ENCODE measurements around the gene HES3. TPM values are rescaled to one million over a fixed set of nuclear protein-coding genes. Genes with fewer than 3 reads are reported as not detected.

Gene HES3
- total RNA-seq, 1 experiment from 2014 or later, result not detected

DNA sequence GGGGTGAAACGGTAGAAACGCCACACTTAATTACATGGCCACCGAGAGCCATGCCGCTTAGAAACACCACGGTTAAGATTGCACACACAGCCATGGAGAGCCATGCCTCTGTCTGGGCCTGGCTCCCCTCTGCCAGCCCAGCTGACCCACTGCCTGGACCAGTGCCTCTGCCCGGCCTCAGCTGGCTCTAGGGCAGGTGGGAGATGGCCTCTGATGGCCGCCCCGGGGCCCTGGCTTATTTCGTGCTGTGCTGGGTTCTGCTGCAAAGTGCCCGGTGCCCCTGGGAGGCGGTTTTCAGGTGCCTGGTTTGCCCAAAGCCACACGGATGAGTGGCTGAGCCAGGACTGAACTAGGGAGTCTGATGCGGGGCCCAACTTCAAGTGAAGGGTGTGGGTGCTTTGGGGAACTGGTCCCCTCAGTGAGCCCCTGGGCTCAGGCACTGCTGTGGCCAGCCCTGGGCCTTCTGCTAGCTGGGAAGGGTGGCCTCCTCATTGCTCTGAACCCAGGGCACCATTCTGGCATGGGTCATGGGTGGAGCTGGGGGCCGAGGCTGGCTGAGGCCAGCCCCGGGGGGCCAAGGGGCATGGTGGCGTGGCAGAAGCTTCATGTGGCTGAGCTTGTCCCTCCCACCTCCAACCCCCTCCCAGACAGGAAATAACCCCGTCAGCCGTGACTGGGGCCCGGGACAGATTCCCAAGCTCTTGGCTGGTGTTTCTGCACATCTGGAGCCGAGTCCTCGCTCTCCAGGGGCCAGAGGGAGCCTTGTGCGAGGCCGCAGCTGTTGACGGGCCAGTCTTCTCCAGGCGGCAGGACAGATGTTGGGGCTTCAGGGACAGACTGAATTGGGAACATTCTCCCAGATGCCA is 18.8 kb downstream of the HES3 start:
- no peak for DNase-seq (ENCODE audit: low spot score)

DNA sequence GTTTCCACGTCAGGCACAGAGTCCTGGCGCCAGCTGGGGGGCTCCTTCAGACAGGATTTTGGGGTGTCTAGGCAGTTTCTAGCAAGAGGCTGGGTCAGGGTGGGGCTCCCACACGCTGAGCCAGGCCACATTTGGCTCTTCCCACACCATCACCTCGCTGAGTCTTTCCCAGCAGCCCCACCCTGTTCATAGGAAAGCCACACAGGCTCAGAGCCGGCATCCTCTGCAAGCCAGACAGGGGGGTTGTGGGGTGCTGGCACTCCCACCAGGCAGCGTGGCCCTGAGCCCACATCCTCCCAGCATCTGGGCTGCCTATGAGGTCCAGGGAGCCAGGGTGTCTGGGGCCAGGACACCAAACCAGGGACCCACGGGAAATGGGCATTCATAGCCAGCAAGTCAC is 19.7 kb downstream of the HES3 start:
- no peak for DNase-seq (ENCODE audit: low spot score)

DNA sequence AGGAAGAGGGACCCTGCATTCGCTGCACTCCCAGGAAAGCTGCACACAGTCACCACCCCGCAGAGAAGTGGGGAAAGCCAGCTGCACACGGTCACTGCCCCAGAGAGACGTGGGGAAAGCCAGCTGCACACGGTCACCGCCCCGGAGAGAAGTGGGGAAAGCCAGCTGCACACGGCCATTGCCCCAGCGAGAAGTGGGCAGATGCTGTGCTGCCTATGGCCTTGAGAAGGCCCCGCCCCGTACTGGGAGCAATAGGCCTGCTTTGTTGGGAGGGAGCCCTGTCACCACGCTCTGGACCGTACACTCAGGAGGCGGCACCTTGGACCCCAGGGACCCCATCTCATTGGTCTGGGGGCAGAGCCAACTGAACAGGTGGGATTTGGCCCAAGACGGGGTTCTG is 21.2 kb downstream of the HES3 start:
- no peak for DNase-seq (ENCODE audit: low spot score)

DNA sequence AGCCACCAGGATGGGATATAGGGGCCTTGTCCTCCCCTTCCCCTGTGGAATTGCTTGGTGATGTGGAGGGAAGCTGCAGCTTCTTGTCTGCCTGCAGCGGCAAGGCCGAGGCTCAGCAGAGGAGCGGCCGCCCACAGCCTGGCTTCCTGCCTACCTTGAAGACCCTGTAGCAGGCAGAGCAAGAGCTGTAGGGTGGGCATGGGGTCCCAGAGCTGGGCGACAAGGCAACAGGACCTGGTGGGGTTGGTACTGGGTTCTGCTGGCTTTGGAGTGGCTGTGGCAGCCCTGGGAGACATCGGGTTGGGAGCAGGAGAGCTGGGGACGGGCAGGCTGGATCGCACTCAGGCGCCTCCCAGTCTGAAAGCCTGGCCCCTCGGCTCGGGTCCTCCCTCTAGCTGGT is 22.7 kb downstream of the HES3 start:
- no peak for DNase-seq (ENCODE audit: low spot score)

DNA sequence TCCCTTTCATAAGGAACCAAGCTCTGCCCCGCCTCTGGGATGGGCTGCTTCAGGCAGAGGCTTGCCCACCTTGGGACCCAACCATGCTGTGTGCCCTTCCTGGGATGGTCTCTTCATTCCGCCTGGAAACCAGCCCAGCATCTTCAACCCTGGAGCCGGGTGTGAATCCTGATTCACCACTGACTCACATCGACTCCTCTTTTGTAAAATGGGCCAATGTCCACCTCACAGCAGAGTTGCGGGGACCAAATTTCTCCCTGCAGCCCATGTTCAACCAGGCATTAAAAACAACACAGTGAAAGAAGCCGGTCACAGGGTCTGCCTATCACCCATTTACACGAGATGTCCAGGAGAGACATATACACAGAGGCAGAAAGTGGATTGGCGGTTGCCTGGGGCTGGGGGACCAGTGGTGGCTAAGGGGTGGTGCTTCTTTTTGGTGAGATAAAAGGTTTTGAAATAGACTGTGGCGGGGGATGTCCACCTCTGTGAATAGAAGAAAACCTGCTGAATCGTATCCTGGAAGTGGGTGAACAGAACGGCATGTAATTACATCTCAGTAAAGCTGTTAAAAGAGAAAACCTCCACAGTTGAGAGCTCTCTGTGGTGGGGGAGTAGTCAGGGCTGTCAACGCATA is 23.8 kb downstream of the HES3 start:
- no peak for DNase-seq (ENCODE audit: low spot score)

DNA sequence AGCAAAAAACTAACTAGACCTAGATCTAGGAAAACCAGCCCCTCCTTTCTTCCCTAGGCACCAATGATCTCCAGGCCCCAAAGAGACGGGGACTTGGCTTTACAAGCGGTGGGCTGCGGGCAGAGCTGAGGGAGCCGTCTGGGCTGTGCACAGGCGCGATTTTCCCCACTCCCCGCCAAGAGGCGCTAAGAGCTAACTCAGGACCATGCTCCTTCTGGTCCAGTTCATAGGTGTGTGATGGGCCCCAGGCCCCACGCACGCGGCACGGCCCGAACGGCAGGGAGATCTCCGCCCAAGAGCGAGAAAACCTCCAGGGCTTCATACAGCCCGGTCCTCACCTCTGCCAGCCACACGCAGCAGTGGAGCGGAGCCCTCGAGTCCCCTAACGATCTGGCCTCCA is 24.4 kb downstream of the HES3 start:
- DNase-seq (ENCODE audit: low spot score), result no peak

DNA sequence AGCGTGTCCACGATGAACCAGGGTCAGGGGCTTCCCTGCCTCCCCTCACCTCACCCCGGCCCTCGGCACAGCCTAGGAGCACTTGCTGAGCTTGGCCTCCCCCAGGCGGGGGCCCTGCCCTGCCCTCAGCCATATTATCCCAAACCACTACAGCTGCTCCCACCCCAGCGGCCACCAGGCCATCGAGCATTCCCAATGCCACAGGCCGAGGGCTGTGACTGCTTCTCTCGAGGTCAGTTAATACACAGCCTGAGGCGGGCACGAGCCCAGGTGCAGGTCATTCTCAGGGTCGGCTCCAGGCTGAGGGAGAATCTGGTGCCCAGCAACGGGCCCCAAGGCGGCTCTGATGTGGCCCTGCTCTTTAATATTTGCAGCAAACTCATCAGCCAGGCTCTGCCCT is 25.3 kb downstream of the HES3 start:
- DNase-seq (ENCODE audit: low spot score), result no peak

DNA sequence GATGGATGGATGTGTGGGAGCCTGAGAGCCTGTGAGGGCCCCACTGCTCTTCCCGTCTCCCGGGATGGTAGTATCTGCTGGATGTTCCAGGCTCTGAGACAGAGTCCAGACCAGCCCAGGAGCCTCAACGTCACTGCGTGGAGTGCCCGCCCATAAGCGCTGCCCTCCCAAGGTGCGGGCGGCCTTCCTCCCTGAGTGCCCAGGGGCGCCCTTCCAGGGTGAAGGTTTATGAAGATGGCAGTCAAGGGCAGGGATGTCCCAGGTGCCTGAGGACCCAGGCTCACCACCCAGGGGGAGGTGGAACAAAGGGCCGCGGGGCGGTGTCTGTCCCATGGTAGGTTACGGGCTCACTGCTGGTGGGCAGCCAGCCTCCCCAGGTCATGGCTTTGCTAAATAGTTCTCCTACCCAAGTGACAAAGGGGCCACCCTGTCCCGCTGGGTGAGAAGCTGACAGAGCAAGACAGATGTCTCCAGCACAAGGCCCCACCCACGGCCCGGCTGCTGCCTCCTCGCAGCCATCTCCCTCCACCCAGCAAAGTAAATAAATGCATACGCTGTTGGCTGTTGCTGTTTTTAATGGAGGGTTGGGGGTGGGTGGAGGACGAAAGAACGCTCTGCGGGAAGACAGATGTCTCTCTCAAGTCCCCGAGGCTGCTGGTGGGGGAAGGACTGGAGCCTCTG is 25.9 kb downstream of the HES3 start:
- no peak for DNase-seq (ENCODE audit: low spot score)

DNA sequence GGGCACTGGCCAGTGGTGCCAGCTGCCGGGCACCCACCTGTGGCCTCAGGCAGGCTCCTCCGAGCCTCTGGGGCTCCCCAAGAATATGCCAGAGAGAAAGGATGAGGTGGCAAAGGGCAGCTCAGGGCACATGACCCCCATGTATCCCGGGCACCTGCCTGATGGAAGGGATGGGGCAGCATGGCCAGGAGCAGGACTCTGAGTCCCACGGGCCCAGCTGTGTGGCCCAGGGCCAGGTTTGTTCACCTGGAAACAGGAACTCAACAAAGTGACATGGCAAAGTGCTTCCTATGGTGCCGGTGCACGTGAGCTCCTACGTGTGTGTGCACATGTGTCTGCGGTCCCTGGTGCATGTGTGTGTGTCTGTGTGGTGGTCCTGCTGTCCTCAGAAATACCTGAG is 26.4 kb downstream of the HES3 start:
- DNase-seq (ENCODE audit: low spot score), result no peak

DNA sequence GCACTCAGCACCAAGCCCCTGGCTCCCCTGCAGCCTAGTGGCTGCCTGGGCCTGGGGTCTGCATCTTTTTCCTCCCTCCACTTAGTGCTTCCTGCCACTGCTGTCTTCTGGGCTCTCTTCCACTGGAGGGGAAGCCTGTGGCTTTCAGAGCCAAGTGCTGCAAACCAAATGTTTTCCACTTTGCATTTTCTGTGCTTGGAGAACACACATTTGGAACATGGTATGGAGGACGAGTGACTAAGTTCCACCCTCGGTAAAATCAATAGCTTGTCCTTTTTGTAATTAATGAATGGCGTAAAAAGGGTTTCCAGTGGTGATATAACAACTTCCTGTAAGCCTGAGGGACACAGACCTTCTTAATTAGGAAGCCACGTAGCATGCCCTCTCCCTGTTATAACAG is 27.0 kb downstream of the HES3 start:
- no peak for DNase-seq (ENCODE audit: low spot score)

DNA sequence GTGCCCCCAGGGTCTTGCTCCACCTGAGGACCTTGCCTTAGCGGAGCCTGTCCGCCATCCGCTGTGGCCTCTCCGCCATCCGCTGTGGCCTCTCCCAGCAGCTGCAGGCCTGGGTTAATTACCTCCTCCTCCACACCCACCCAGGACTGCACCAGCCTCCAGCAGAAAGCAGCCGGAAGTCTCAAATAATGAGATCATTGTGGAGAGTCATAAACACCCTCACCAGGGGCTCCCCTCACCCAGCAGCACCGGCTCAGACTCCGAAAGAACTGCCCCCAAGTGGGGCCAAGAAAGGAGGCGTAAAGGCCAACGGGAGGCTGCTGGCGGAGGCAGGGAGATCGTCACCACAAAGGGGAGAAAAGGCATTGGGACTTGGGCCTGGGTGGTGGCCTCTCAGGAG is 27.6 kb downstream of the HES3 start:
- peak; percentile 34 for DNase-seq (ENCODE audit: low spot score)

DNA sequence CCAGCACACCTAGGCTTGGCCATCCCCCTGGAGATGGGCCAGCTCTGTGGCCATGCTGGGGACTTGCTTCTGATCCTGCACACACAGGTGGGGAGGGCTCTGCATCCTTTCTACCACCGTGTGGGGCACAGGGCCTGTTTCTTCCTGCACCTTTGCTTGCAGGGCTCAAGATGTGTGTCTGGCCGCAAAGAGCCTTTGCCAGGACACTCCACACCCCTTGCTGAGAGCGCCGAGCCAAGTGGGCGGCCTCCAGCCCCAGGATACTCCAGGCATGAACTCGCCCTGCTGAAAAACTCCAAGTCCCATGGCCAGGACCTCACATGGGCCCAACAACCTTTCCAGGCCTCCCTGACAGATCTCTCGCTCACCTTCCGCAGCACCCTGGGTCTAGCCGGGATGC is 28.5 kb downstream of the HES3 start:
- DNase-seq (ENCODE audit: low spot score), result no peak

DNA sequence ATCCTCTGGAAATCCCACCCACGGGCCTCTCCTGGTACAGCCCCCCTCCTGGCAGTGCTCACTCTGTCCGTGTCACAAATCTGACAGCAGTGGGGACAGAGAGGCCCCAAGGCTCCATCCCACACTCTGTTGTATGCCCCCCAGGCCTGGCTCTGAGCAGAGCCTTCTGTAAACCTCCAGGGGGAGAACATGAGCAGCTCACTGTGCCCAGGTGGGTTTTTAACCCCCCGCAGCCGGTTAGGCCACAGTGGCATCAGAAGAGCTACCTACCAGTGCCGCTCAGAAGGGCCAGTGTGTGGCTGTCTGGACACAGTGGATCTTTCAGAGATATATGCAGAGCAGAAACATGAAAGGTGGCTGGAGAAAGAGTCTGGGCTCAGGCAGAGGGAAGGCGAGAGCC is 28.9 kb downstream of the HES3 start:
- no peak for DNase-seq (ENCODE audit: low spot score)

DNA sequence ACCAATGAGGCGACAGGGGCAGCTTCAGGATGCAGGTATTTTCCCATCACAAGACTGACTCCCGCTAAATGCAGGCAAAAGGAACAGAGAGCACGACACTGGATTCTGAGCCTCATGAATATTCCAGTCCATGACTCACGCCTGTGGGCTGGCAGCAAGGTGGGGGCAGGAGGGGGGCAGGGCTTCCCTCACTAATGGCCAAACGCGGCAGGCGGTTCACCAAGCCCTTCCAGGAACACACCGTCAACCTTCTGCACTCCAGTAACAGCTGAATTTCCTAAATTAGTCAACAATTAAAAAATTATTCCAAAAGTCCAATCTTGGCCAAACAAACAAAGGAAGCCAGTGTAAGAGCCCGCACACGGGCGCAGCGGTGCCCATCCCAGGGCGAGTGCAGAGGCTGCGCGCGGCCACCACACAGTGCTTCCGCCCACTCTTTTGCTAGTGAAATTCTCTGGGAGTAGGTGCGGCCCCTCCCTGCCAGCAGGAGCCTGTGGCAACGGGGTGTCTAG is 29.5 kb downstream of the HES3 start:
- peak; percentile 77 for DNase-seq (ENCODE audit: low spot score)

DNA sequence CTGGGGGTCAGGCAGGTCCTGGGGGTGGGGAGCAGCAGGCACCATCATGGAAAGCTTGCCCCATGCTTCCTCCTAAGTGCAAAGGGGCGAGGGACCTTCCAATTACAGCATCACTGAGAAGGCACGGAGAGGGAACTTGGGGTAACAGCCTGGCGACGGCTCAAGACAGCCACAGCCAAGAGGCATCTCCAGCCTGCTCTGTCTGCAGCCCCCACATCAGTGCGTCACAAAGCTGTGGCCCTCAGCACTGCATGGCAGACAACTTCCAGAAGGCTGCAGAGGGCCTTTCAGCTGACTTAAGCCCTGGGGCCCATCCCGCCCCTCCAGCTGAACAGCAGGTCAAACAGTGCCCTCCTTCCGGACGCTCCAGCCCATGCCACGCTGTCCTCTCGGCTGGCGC is 30.1 kb downstream of the HES3 start:
- DNase-seq (ENCODE audit: low spot score), result no peak

DNA sequence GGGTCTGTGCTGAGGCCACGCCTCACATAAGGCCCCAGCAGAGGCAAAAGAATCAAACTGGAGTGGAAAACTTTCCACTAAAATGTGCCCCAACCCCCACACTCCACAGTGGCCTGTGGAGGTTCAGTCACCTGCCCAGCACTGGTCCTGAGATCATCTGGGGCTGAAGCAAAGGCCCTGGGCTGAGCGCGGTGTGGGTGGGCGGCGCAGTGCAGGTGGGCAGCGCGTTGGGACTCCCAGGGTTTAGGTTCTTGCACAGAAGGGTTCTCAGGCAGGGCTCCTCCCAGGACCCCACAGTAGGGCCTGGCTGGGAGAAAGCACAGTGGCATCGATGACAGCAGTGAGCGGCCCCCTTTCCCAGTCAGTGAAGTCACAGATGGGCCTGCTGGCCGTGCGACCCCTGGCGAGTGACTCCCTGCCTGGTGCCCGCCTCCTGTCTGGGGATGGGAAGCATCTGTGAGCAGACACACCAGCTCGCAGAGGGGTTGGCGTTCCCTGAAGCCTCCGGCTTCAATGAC is 30.7 kb downstream of the HES3 start:
- no peak for DNase-seq (ENCODE audit: low spot score)

DNA sequence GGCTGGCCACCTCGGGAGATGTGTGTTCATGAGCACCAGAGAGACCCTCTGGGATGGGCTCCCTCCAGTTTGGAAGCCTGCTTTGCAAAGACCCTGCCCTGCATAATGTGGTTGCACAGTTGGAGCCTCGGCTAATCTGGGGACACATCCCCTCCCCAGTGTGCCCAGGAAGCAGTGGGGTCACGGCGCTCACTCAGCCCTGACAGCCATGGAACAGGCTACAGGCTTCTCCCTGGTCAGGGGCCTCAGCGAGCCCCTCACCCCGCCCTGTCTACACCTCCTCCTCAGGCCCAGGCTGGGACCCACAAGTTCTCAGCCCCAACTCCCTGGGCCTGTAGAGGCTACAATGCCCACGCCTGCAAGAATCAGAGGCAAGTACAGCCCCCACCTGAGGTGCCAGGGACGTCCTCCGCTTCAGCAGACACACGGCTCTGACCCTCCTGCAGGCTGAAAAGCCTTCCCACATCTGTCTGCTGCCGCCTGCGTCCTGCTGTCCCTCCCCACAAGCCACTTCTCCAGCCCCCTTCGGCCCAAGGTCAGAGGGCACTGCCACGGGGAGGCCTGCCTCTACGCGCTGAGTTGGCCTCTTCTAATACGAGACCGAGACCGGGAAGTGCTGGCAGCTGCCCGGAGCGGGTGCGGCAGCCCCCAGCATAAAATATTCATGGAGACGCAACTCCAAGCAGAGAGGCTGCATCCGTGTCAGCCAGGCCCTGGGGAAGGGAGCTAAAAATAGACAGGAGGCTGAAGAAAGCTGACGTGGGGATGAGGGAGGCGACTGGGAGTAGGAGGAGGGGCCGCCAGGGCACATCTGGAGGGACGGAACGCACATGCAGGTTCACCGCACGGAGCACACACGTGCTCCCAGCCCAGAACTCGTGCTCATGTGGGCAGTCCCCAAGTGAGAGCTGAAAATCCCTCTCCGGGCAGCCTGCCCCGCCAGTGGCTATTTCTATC is 32.1 kb downstream of the HES3 start:
- DNase-seq (ENCODE audit: low spot score), result peak; percentile 35

DNA sequence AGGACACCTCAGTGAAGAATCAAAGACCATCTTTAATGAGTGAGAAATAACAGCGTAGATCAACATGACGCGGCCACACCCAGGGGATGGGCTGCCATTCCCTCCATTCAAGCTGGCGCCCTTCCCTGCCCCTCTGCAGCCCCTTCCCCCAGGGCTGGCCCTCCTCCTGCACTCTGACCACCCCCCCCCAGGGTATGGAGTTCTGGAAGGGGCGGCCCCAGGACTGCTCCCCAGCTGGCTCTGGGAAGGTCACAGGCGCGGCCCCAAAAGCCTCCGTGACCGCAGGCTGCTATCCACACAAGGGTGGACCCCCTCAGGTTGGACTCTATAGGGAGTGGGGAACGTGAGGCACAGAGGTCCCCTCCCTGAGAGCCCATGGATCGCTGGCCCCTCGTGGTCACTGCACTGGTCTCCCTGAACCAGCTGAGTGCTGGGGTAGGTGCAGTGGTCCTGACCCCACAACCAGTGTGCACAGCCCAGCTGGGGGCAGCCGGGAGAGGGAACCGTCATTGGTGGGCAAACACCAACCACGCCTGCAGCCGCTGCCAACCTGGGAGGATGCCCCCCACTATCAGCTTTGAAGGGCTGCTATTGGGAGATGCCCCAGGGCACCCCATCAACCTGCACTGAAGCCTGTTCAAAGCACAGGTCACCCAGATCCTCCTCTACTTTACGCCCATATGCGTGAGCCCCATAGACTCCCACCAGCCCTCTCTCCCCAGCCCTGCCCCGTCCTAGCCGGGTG is 33.0 kb downstream of the HES3 start:
- no peak for DNase-seq (ENCODE audit: low spot score)

DNA sequence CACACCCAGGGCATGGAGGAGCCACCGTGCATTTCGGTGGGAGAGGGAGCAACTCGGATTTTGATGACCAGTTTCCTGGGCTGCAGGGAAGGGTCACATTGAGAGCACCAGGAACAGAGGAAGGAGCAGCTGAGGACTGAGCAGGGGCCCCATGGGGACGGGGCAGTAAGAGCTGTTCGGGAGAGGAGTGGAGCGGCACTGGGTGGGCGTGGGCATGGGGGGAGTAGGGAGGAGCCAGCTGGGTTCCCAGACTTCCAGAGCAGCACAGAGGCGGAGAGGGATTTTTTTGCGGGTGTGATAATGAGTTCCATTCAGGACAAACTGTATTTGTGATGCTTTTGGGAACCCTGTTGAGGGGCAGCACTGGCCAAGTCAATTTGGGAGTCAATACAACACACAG is 34.3 kb downstream of the HES3 start:
- no peak for DNase-seq (ENCODE audit: low spot score)

DNA sequence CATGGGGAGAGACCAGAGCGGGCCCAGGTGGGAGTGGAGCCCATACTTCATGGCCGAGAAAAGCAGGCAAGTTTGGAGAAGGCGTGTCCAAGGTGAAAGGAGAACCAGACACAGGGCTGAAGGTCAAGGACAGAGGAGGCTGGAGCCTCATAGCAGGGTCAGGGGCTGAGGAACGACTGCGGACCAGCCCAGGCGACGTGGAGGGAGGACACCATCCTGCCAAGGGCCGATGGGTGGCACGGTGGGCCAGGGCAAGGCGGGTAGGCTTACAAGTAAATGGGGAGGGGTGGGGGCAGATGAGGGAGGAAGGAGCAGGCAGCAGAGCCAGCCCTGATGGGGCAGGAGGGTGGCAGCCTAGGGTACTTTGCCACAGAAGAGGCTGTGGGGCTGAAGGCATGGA is 35.1 kb downstream of the HES3 start:
- DNase-seq (ENCODE audit: low spot score), result no peak
